Bone marrow (tissue), 2 donors: Measurements from ENCODE around the gene SH3BGRL2.
"Not testable (repeated sequence)": the region's sequence is repeated elsewhere in the genome, so short reads cannot be mapped to it uniquely, and the experiment has no call there.

Experiments
- DNase-seq, 2 donors: peaks; one replicate each; lab custom pipeline; 2025; lab: John Stamatoyannopoulos, UW

Gene SH3BGRL2

DNA sequence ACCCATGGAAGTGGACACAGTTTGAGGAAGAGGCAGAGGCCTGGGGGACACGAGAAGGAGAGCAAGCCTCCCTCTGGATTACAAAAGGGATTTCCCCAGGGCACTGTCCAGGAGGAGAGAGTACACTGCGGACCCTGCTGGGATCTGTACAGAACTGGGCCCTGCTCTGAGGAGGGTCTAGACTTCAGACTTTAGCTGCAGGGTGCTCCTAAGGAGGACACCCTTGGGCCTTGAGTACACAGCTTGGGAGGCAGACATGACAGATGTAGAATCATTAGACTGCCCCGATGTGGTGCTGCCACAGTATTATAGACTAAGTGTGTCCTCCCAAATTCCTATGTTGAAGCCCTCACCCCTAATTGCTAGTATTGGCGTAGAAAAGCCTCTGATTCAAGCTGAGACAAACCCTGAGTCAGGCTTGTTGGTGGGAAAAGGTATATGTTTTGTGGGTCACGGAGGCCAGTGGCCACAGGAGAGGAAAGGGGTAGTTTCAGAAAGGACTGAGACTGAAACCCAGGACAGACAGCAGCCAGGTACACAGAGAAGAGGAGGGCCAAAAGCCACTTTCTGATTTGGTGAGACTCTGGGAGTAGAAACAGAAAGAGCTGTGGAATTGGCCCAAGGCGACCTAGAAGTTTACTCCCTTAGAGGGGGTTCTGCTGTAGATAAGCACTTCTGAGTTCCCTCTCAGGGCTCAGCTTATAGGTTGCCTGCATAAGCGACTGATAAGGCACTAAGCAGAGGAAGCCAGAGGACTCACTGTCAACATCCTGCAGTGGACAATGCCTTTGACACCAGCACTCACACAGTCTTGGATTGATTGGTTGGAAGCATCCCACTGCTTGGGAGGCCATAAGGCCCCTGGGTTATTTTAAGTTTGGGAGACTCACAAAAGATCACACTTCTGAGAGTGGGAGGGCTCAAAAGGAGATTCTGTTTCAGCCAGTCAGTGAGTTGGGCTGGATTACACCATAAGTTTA lies 16.5 kb upstream of the SH3BGRL2 start:
- DNase-seq: no peak

DNA sequence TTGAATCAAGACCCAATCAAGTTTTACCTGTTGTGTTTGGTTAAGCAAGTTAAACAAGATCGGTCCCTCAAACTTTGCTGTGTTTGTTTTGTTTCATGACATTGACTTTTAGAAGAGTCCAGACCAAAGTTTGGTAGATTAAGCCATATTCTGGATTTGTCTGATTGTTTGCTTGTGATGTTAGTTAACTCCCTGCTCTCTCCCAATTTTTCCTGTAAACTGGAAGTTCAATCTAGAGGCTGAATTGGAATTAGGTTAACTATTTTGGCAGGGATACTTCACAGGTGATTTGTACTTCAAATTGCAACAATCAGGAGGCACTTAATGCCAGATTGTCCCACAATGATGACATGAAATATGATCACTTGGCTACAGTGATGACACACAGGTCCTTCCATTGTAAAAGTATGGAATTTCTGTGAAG lies 13.6 kb upstream of the SH3BGRL2 start:
- DNase-seq: no peak

DNA sequence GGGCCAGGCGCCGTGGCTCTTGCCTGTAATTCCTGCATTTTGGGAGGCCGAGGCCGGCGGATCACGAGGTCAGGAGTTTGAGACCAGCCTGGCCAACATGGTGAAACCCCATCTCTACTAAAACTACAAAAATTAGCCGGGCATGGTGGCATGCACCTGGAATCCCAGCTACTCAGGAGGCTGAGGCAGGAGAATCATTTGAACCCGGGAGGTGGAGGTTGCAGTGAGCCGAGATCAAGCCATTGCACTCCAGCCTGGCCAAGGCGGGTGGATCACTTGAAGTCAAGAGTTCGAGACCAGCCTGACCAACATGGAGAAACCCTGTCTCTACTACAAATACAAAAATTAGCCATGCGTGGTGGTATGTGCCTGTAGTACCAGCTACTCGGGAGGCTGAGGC lies 12.7 kb upstream of the SH3BGRL2 start:
- not testable (repeated sequence) for DNase-seq

DNA sequence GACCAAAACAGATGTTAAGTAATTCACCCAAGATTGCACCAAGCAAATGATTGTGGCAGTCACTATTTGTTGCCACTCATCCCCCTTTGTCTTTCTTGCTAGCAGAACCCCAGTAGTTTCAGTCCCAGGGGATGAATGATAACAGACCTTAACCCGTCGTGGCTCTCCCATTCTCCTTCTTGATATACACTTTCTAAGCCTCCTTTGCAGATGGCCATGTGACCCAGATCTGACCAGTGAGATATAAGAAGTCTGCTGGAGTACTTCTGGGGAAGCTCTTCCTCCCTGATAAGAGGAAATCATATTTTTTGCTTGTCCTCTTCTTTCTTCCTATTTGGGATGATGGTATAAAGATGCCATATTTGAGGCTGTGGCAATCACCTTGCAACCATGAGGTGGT lies 9.6 kb upstream of the SH3BGRL2 start:
- no peak for DNase-seq

DNA sequence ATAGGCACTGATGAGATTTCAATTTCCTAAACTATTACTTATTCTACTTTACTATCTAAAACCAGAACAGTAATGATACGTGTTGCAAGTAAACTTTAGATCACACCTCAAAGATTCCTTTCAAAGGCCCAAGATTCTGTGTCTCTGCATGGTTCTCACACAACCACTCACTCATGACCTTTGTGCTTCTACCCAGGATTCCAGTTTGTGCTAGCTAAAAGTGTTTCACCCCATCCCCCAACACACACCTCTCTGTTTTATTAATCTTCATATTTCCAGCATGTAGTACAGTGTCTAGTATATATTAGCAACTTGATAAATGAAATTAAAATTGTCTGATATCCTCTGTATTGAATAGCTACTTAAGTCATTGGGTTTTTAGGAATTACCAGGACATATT lies 8.8 kb upstream of the SH3BGRL2 start:
- no peak for DNase-seq

DNA sequence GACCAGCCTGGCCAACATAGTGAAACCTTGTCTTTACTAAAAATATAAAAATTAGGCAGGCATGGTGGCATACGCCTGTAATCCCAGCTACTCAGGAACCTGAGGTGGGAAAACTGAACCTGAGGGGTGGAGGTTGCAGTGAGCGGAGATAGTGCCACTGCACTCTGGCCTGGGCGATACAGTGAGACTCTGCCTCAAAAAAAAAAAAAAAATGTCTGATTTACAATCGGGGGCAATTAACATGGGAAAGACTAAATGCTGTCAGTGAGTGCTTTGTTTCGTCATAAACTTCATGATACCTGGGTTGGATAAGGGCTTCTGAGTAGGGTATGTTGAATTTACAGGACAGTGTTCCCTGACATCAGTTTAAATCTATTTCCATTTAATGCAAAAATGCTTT lies 8.0 kb upstream of the SH3BGRL2 start:
- DNase-seq: no peak

DNA sequence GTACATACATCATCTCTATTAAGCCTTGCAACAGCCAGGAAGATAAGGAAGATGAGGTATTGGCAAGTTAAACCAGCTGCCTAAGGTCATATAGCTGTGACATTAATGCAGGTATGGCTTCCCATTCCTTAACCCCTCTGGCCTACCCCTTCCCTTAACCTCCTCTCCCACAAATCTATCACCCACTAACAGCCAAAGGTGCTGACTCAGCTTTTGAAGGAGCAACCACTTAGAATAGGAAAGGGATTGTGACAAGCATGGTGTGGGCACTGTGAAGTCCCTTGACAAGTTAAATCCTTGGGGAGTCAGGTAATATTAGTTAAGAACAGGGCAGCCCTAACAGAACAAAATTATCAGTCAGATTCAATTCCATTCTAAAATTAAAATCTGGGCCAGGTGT lies 5.4 kb upstream of the SH3BGRL2 start:
- no peak for DNase-seq

DNA sequence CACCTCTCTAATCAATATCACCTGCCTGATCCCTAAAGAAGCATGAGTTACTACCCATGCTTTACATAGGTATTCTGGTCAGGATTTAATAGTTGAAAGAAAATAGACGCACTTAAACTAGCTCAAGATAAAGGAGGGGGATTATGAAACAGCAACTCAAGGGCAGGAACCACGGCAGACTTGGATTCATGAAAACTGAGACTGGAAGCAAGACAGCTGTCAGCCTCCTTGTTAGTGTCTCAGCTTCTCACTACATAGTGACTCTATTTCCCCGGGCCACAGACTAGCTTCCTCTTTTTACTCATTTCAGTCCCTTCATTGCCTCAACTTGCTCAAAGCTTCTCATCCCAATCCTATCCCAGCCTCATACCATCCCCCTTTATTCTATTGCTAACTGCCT lies 4.3 kb upstream of the SH3BGRL2 start:
- no peak for DNase-seq

DNA sequence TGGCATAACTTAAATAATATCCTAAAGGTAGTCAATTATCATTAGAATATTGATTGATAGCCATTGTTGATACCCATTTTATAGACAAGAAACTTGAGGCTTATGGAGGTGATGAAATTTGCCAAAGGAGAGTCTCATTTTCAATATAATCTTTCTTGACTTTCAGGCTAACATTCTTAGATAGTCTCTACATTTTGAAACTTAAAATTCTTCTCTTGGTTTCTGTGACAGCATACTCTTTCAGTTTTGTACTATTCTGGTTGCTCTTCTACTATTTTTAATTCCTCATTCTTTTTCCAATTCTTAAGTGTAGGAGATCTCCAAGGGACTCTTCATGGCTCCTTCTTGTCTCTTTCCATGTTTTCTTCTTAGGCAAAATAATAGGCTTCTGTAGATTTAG lies 3.7 kb upstream of the SH3BGRL2 start:
- DNase-seq: no peak

DNA sequence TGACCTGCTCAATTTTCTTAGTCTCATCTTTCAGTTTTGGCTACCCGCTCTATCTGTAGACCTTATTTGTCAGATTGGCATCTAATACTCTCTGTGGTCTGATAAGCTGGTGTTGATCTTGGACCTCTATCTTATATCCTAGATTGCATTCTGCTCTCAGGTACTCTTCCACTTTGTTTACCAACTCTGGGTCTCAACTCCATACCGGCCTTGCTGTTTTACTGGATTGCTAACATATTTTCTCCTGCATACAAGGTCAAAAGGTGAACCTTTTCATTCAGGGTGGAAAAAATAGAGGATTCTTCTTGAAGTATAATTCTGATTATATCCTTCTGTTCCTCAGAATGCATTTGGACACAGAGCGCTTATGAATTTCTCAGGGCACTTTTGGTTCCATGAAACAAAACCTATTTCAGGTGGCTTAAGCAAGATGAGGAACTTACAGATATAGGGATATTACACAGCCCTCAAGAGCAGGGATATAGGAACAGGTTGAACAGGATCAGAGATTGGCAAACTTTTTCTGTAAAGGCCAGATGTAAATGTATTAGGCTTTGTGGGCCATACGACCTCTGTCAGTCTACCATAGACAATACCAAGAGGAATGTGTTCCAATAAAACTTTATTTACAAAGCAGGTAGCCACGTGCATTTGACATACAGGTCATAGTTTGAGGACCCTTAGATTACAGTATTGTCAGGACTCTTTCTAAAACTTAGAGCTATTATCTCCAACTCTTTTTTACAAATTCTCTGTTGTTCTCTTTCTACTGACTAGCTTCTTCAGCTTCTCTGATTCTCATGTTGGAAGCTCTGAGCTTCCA lies 2.5 kb upstream of the SH3BGRL2 start:
- no peak for DNase-seq

DNA sequence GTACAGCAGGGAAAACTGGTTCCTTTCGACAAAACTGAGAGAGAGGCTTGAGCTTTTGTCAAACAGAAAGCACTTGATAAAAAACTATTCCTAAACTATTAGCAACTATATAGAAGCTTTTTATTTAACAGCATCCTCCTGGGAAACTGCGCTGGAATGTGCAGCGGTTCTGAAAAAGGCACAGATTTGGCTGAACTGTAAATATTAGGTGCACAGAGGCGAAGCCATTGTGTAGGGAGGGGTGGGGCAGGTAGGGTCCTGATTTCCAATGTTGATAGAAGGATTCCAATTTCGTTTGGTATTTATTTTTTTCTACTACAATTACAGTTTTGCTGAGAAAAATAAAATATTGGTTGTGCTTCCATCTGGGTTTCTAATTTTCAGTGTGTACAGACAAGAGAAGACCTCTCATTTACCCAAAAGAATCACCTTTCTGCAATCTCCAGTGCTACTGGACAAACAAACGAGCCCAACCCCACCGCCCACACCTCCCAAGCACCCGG lies 698 bp upstream of the SH3BGRL2 start:
- no peak for DNase-seq

DNA sequence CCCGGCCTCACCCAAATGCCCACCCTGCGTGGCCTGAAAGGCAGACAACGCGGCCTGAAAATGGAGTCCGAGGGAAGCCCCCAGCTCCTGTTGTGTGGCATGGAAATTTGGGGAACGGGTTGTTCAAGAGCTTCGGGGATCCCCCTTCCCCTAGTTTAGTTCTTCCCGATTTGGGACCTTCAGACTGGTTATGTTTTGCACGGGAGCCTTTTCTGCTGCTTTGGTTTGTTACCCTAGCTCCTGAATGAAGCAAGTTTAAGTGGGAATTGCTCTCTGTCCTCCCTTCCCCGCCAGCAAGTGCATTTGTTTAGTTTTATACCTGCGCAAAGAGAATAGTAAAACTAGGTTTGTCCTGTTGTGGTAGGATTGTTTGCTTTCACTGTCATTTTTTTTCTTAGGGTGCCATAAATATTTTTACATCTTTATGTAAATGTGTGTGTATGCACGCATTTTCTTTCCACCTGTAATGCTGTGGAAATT lies 604 bp downstream of the SH3BGRL2 start:
- no peak for DNase-seq

DNA sequence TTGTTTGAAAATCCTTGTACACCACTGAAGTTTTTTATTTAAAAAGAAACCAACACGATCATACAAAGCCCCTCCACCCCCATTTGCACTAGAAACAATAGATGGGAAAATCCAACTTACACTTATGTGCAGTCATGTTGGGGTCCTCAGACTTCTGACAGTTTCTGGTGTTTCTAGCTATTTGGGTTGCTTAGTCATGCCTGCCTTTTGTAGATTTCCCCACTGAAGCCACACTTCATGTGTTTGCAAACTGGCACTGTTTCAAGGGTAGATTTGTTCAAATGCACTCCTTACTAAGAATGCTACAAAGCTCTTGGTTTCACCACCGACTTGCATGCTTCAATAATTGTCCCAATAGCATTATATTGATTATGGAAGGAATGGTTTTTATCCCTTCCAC lies 1.5 kb downstream of the SH3BGRL2 start:
- no peak for DNase-seq

DNA sequence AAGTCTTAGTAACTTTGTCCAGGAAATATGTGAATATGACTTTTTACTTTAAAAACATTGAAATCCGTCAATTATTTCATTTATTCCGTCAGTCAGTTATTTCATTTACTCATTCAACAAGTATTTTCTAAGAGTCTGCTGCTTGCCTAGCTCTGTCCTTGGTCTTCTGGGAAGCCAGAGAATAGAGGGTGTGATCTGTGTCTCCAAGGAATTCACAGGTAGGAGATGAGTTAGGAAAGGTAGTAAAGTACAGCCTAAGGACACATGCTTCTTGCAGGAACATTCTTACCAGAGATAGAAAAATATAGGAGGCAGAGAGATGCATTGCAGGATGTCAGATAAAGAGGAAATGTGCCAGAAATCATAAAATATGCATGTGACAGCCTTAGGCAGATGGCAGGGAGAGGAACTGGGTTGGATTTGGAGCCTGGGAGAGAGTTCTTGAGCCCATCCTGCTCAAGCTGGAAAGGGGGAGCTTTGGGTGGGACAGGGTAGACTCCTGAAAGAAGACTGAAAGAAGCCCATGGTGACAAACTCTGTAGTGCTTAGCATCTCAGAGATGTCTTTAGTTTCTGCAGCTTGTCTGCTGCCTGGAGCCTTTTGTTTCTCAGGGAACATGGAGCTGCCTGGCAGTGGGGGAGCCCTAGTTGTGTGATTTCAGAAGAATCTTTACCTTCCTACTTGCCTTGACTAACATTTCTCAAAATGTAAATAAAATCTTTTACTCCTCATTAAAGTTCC lies 3.5 kb downstream of the SH3BGRL2 start:
- DNase-seq: no peak

DNA sequence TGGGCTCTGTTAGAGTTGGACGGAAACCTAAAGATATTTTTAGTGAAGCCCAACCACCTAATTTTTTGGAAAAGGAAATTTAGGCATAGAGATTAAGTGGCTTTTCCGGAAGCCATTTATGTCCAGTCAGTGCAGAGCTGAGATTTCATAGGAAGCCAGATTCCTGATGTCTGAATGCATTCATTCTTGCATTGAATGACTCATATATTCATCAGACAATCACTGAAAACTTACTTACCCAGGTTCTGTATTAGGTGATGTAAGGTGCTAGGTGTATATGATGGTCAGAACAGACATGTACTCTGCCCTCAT lies 4.1 kb downstream of the SH3BGRL2 start:
- DNase-seq: no peak

DNA sequence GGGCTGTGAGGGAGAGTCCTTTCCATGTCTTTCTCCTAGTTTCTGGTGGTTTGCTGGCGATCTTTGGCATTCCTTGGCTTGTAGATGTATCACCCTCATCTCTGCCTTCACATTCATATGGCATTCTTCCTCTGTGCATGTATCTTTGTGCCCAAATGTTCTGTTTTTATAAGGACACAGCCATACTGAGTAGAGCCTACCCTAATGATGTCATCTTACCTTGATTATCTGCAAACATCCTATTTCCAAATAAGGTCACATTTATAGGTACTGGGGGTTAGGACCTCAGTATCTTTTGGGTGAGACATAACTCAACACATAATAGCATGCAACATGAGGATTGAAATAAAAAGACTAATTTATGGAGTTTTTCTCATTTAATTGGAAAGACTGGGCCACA lies 5.5 kb downstream of the SH3BGRL2 start:
- no peak for DNase-seq

DNA sequence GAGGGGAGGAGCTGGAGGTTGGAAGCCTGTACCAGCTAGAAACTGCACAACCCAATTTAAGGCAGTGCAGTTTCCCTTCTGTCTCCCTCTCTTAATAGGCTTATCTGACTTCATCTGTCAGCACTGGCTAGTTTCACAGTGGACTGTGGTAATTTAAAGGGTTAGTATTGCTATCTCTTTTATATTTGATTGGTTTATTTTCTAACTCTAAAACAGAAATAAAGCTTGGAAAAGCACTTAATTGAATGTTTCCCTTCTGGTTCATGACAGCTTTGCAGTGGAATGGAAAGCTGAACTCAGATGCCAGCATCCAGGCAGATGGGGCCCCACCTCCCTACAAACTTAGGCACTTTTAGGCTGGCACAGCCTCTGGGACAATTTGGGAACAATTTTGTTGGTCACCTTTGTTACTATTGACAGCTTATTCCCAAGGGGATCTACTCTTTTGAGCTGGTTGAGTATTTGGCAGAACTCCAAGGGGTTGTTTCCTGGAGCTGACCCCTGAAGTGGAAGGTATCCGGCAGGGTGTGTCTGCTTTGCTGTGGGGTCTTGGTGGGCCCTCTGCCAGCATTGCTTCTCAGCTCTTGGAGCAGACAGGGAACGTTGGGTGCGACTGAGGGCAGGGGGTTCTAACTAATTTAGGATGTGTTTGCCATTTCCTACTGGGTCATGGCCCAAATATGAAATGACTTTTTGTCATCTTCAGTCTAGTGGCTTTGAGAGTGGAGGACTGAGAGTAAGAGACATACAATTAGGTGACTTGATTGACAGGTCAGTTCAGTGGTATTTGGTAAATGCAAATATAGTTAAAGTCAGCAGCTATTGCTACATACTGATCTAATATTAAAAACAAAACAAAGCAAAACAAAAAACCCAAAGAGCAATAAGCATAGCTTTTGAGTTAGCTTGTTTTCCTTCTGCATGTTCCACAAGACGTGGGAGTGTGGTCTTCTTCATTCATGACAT lies 9.3 kb downstream of the SH3BGRL2 start:
- no peak for DNase-seq

DNA sequence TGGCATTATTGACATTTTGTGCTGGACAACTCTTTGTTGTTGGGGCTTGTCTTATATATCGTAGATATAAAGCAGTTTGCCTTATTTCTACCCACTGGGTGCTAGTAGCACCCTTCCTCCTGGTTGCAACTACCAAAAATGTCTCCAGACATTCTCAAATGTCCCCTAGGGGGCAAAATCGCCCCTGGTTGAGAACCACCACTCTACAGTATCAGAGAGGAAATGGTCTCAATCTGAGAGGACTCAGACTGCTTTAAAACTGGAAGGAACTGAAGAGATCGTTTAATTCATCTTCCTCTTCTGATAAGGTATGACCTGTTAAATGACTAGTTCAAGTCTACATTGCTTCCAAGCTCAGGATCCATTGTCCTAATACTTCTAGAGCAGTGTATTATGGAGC lies 14.9 kb downstream of the SH3BGRL2 start:
- DNase-seq: no peak

DNA sequence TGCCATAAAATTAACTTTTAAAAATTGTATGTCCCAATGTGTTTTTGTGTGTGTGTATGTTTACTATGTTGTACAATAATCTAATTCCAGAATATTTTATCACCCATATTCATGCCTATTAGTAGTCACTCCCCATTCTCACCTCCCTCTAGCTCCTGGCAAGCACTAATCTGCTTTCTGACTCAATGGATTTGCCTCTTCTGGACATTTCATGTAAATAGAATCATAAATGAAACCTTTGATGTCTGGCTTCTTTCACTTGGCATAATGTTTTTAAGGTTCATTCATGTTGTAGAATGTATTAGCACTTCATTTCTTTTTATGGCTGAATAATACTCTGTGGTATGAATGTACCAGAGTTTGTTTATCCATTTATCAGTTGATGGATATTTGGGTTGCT lies 15.4 kb downstream of the SH3BGRL2 start:
- DNase-seq: no peak

DNA sequence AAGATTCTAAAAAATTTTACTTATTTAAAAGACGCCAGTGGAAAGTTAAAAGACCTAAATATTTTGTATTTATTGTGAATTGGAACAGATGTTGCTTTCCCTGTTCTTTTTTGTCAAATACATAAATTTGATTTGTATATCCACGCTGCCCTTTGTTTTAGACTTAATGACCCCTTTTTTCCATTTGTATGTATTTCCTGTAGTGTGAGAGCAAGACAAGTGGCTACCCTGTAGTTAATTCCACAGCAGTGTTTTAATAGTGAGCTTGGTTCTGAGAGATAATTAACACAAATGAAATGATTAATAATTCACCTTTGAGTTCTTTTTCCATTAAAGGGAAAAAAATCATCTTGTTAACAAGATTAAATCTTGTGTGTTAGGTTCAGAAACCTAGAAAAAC lies 16.6 kb downstream of the SH3BGRL2 start:
- DNase-seq: no peak

DNA sequence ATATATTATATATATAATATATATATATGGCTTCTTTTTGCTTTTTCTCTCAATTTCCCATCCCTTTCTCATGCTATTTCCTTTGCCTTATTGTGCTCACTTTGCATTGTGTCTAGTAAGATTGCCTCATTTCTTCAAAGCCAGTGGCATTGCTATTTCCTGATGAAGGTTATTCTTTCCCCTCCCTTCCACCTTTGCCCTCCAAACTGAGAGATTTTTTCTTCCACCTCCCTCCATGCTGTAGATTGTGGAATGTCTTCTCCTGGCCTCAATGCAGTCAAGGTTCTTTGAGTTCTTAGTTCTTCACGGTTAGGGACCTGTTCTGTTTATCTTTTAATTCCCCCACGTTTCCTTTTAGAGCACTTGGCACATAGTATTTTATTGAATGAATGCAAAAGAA lies 17.2 kb downstream of the SH3BGRL2 start:
- DNase-seq: no peak
